ENCODE results near the gene TMEM169. TPM values are rescaled to one million over a fixed set of nuclear protein-coding genes. Genes with fewer than 3 reads are reported as not detected.
A peak's percentile ranks its signal among the peaks of the same experiment; 100 is the strongest.

The TMEM169 gene
- total and polyA plus RNA-seq, 2 of the 13 experiments (the other 11 are each of a cell fraction or from before 2014, with no cell fraction given), result 1.5 to 4.5 TPM

- no peak for TF ChIP-seq ZNF281 (CRISPR knock-in tag; IDR thresholded peaks at IDR 0.05; ENCODE audit: borderline replicate concordance)
- TF ChIP-seq HMGXB3 (CRISPR knock-in tag; IDR thresholded peaks at IDR 0.05; ENCODE audit: borderline replicate concordance), result no peak
- TF ChIP-seq KDM3A (CRISPR knock-in tag; IDR thresholded peaks at IDR 0.05; ENCODE audit: low read depth), result no peak
- TF ChIP-seq JUN (CRISPR knock-in tag; IDR thresholded peaks at IDR 0.05), result no peak
- no peak for TF ChIP-seq ZNF766 (CRISPR knock-in tag; IDR thresholded peaks at IDR 0.05; ENCODE audit: borderline replicate concordance)
- no peak for TF ChIP-seq ZNF224 (CRISPR knock-in tag; IDR thresholded peaks at IDR 0.05)
- no peak for TF ChIP-seq SP2 (CRISPR knock-in tag; IDR thresholded peaks at IDR 0.05)
- no peak for TF ChIP-seq ZBTB25 (CRISPR knock-in tag; IDR thresholded peaks at IDR 0.05)
- no peak for TF ChIP-seq CBX1 (IDR thresholded peaks at IDR 0.05; ENCODE audit: low read depth)
- 0 out of 2 replicates have a peak, but pooled peaks have one; percentile 2 for TF ChIP-seq MLX (CRISPR knock-in tag; IDR thresholded peaks at IDR 0.05)
- TF ChIP-seq ZNF816 (CRISPR knock-in tag; IDR thresholded peaks at IDR 0.05; ENCODE audit: borderline replicate concordance), result no peak
- no peak for TF ChIP-seq NFIB (CRISPR knock-in tag; IDR thresholded peaks at IDR 0.05; ENCODE audit: borderline replicate concordance)
- no peak for TF ChIP-seq ZNF510 (CRISPR knock-in tag; IDR thresholded peaks at IDR 0.05; ENCODE audit: low read depth)
- no peak for TF ChIP-seq RERE (CRISPR knock-in tag; IDR thresholded peaks at IDR 0.05; ENCODE audit: low read depth)
- no peak for TF ChIP-seq ZNF143 (CRISPR knock-in tag; IDR thresholded peaks at IDR 0.05)
- no peak for TF ChIP-seq PPARG (CRISPR knock-in tag; conservative IDR thresholded peaks at IDR 0.05)
These were observed 28.9 kb downstream of the TMEM169 start (continued) for GRCh38 chr2:216110620-216111019.
